ENCODE measurements around the gene APOBEC3F.
A peak's percentile ranks its signal among the peaks of the same experiment; 100 is the strongest.
"Not testable (repeated sequence)": the region's sequence is repeated elsewhere in the genome, so short reads cannot be mapped to it uniquely, and the experiment has no call there.

APOBEC3F gene

GRCh38 chr22:39077026-39077840 is 36.6 kb downstream of the APOBEC3F start, which contains the start of gene APOBEC3G:
Gene APOBEC3G, plus strand, starts transcription at chr22:39077275. Its CDS starts 87 bp downstream, at chr22:39077362.
- H3K36me3 Mint-ChIP-seq (ENCODE audit: low read depth); H3K27me3 Mint-ChIP-seq (ENCODE audit: low read depth); H3K9me3 Mint-ChIP-seq: not testable (repeated sequence)
- peak within 1 kb of the TSS in 2 of 3 experiments; percentile 35 to 57 for H3K27ac Mint-ChIP-seq
- peak within 1 kb of the TSS; percentile 73 to 78 (median 75) for H3K4me3 Mint-ChIP-seq
- H3K4me1 Mint-ChIP-seq: peaks cover 21% of the 10 kb centered on the region
- peak in 1 of 3 experiments; percentile 16 for TF ChIP-seq CTCF (IDR thresholded peaks at IDR 0.05; ENCODE audit: unreplicated experiment in 3 of 3)

- not testable (repeated sequence) for H3K9me3 Mint-ChIP-seq; H3K27me3 Mint-ChIP-seq (ENCODE audit: low read depth); H3K36me3 Mint-ChIP-seq (ENCODE audit: low read depth)
- peak overlapping the region; percentile 73 to 78 (median 75) for H3K4me3 Mint-ChIP-seq
- H3K4me1 Mint-ChIP-seq: peaks cover 21% of the 10 kb centered on the region
- H3K27ac Mint-ChIP-seq: peak overlapping the region in 1 of 3 experiments; percentile 41
Observed at GRCh38 chr22:39077912-39078311, 37.2 kb downstream of the APOBEC3F start.

- Mint-ChIP-seq H3K4me3 (no peak overlapping the region), H3K4me1 (peaks cover 21% of the 10 kb centered on the region), H3K27me3 (ENCODE audit: low read depth) (peaks cover 4% of the 10 kb centered on the region), H3K9me3 (no peaks in the 10 kb centered on the region), H3K36me3 (ENCODE audit: low read depth) (no peaks in the 10 kb centered on the region), H3K27ac (no peak overlapping the region)
- no peak for TF ChIP-seq CTCF (IDR thresholded peaks at IDR 0.05; ENCODE audit: unreplicated experiment in 3 of 3)
Observed at GRCh38 chr22:39078329-39078728, 37.7 kb downstream of the APOBEC3F start.

GRCh38 chr22:39079054-39079637 is 38.5 kb downstream of the APOBEC3F start:
- H3K27me3 Mint-ChIP-seq (ENCODE audit: low read depth); H3K27ac Mint-ChIP-seq; H3K9me3 Mint-ChIP-seq; H3K4me3 Mint-ChIP-seq; H3K36me3 Mint-ChIP-seq (ENCODE audit: low read depth): not testable (repeated sequence)
- H3K4me1 Mint-ChIP-seq: peaks cover 21% of the 10 kb centered on the region

- Mint-ChIP-seq H3K4me3 (no peak overlapping the region), H3K36me3 (ENCODE audit: low read depth) (no peaks in the 10 kb centered on the region), H3K27ac (peak overlapping the region in 1 of 3 experiments; percentile 25), H3K4me1 (peaks cover 21% of the 10 kb centered on the region), H3K27me3 (ENCODE audit: low read depth) (peaks cover 4% of the 10 kb centered on the region), H3K9me3 (no peaks in the 10 kb centered on the region)
- TF ChIP-seq CTCF (IDR thresholded peaks at IDR 0.05; ENCODE audit: unreplicated experiment in 3 of 3): no peak
Observed at GRCh38 chr22:39080052-39080762, 39.5 kb downstream of the APOBEC3F start.

GRCh38 chr22:39081016-39081415 is 40.4 kb downstream of the APOBEC3F start:
- Mint-ChIP-seq H3K9me3 (no peaks in the 10 kb centered on the region), H3K4me3 (peak overlapping the region in 2 of 3 experiments; percentile 22 to 27), H3K27me3 (ENCODE audit: low read depth) (peaks cover 4% of the 10 kb centered on the region), H3K27ac (peak overlapping the region in 2 of 3 experiments; percentile 4 to 69), H3K36me3 (ENCODE audit: low read depth) (no peaks in the 10 kb centered on the region), H3K4me1 (peaks cover 16% of the 10 kb centered on the region)
- no peak for TF ChIP-seq CTCF (IDR thresholded peaks at IDR 0.05; ENCODE audit: unreplicated experiment in 3 of 3)

Data from nephron (organoid).